Gastrocnemius medialis (tissue), 4 donors: ENCODE measurements around the gene HS3ST4.

ENCODE experiments used
- CTCF ChIP-seq, 5 experiments: fragments of 450-650 bp in 3 of 5; fragments of 200-600 bp in 2 of 5; sonication (generic) in 2 of 5; IDR thresholded peaks in 4 of 5; conservative IDR thresholded peaks in 1 of 5; 1 replicate in 4 of 5; 2 replicates in 1 of 5; pipeline ENCODE4 v1.5.1; 2016 to 2019; ENCODE audit warnings: antibody characterized with exemption in 5 of 5, mild to moderate bottlenecking in 3 of 5, moderate library complexity in 3 of 5
- POLR2A ChIP-seq, 2 donors: fragments of 450-650 bp; IDR thresholded peaks; one replicate each; pipeline ENCODE4 v1.6.1; 2017; ENCODE audit warnings: antibody characterized with exemption in 2 of 2, mild to moderate bottlenecking in 2 of 2, moderate library complexity in 2 of 2

GRCh38 chr16:26128296-26128695 is 436.5 kb downstream of the HS3ST4 start:
- TF ChIP-seq POLR2A (IDR thresholded peaks at IDR 0.05) (no peak), CTCF (IDR thresholded peaks at IDR 0.05 in 4 of 5, conservative IDR thresholded peaks at IDR 0.05 in 1 of 5) (no peak)
